Prostate gland (tissue), 2 donors: Measurements from ENCODE around the gene ZCCHC7.

Experiments used
- POLR2A ChIP-seq: fragments of 450-650 bp; IDR thresholded peaks from one replicate; pipeline ENCODE4 v1.6.1; 2016; ENCODE audit warnings: antibody characterized with exemption, mild to moderate bottlenecking
- TF ChIP-seq, protein P1 (sequence below), 4 experiments: fragments of 200-600 bp in 2 of 4; fragments of 450-650 bp in 2 of 4; sonication (generic) in 2 of 4; IDR thresholded peaks; 1 replicate in 3 of 4; 2 replicates in 1 of 4; pipeline ENCODE4 v1.5.1; 2016 to 2019; ENCODE audit warnings: antibody characterized with exemption in 4 of 4, mild to moderate bottlenecking in 2 of 4, moderate library complexity in 2 of 4

DNA sequence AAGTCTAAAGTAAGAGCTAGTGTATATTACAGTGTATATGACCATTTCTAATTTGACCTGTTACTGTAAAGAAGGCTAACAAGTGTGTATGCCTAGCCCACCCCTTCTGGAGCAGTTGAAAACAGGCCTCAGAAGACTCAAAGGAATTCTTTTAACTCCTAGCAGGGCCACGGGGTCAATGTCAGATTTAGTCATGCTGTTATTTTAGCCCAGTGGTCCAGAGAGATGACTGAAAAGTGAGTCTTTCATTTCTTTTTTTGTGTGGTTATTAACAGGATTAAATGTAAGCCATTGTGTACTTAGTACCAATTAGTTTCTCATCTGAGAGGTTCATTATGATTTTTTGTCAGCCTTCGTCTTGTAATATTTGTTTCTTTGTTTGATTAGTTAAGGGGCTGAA lies 24.4 kb downstream of the ZCCHC7 start:
- TF ChIP-seq, protein P1, sequence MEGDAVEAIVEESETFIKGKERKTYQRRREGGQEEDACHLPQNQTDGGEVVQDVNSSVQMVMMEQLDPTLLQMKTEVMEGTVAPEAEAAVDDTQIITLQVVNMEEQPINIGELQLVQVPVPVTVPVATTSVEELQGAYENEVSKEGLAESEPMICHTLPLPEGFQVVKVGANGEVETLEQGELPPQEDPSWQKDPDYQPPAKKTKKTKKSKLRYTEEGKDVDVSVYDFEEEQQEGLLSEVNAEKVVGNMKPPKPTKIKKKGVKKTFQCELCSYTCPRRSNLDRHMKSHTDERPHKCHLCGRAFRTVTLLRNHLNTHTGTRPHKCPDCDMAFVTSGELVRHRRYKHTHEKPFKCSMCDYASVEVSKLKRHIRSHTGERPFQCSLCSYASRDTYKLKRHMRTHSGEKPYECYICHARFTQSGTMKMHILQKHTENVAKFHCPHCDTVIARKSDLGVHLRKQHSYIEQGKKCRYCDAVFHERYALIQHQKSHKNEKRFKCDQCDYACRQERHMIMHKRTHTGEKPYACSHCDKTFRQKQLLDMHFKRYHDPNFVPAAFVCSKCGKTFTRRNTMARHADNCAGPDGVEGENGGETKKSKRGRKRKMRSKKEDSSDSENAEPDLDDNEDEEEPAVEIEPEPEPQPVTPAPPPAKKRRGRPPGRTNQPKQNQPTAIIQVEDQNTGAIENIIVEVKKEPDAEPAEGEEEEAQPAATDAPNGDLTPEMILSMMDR (IDR thresholded peaks at IDR 0.05): no peak
- TF ChIP-seq POLR2A: no peak
